K562 (cell line): ENCODE data around the gene SEMA5A. TPM values are rescaled to one million over a fixed set of nuclear protein-coding genes. Genes with fewer than 3 reads are reported as not detected.

Experiments
- ATAC-seq: fragments of 200-7000 bp; cut with Tn5 transposase; 3 replicates; pipeline ENCODE4 v1.9.1; 2020; ENCODE audit warnings: moderate library complexity
- BruUV-seq: library from RNA; stranded (reverse); fragments of 400-500 nt; replicated peaks from 2 replicates; lab custom pipeline; 2021; lab: Mats Ljungman, UMichigan
- CTCF ChIA-PET: fragments of 300-600 bp; formaldehyde crosslinking; extraction: SDS; loops from one replicate; lab custom pipeline; 2021; ENCODE audit warnings: low intra/inter-chr PET ratio; lab: Yijun Ruan, JAX
- POLR2A ChIA-PET: fragments of 300-600, 350-650 bp; sonication (Branson Sonifier 250); formaldehyde crosslinking; extraction: SDS; loops from one replicate; lab custom pipeline; 2021; ENCODE audit warnings: antibody characterized with exemption, inconsistent platforms; lab: Yijun Ruan, JAX
- DNase-seq, 4 experiments: peaks; one replicate each; pipeline versions ENCODE4 v3.0.0 to v3.0.0-alpha.2; 2011 to 2018; ENCODE audit warnings: low spot score in 3 of 4, mixed read lengths in 3 of 4; ENCODE audit errors: extremely low read depth in 1 of 4
- FAIRE-seq: peaks from 2 replicates; lab custom pipeline; 2011; peaks lifted over from hg19 to GRCh38; lab: Jason Lieb, UNC
- H2AFZ ChIP-seq: 2 replicates; pipeline ENCODE4 v1.6.0; 2011; ENCODE audit warnings: low read depth, low read length, control low read depth, inconsistent platforms
- H3K27ac ChIP-seq: fragments of 200-600 bp; 3 replicates; pipeline ENCODE4 v1.8.0; 2011; ENCODE audit warnings: low read depth, mild to moderate bottlenecking, control low read depth, inconsistent platforms, low read length, moderate library complexity, mixed read lengths; ENCODE audit errors: extremely low read depth
- H3K27me3 ChIP-seq, 2 experiments: fragments of 300-600 bp in 1 of 2; 2 replicates in 1 of 2; 3 replicates in 1 of 2; pipeline versions ENCODE4 v1.6.0 to v1.8.0; 2011; ENCODE audit warnings: inconsistent platforms in 2 of 2, low read length in 2 of 2, mild to moderate bottlenecking in 1 of 2, mixed read lengths in 1 of 2, moderate library complexity in 1 of 2; ENCODE audit not compliant: control insufficient read depth in 2 of 2, insufficient read depth in 2 of 2
- H3K36me3 ChIP-seq: fragments of 300-600 bp; 3 replicates; pipeline ENCODE4 v1.8.0; 2011; ENCODE audit warnings: mild to moderate bottlenecking, low read length, inconsistent platforms; ENCODE audit not compliant: control insufficient read depth, insufficient read depth
- H3K4me1 ChIP-seq, 2 experiments: fragments of 200-600 bp in 1 of 2; replicated peaks in 1 of 2; 2 replicates in 1 of 2; 3 replicates in 1 of 2; pipeline versions ENCODE4 v1.5.1 to v1.8.0; 2011; ENCODE audit warnings: inconsistent platforms in 2 of 2, low read length in 2 of 2, mild to moderate bottlenecking in 1 of 2, mixed read lengths in 1 of 2, moderate library complexity in 1 of 2; ENCODE audit not compliant: control insufficient read depth in 2 of 2, insufficient read depth in 2 of 2
- H3K4me2 ChIP-seq: 2 replicates; pipeline ENCODE4 v1.6.1; 2011; ENCODE audit warnings: low read length, control low read depth, inconsistent platforms, mixed read lengths; ENCODE audit not compliant: insufficient read depth
- H3K4me3 ChIP-seq: fragments of 200-600 bp; sonication (generic), shearing (Covaris generic); 2 replicates; pipeline ENCODE4 v1.5.1; 2016; ENCODE audit warnings: control low read depth, inconsistent platforms
- H3K79me2 ChIP-seq: fragments of 200-600 bp; 3 replicates; pipeline ENCODE4 v1.8.0; 2011; ENCODE audit warnings: low read length, inconsistent platforms; ENCODE audit not compliant: control insufficient read depth, insufficient read depth
- H3K9ac ChIP-seq, 2 experiments: 2 replicates each; pipeline versions ENCODE4 v1.6.0 to v1.6.1; 2011; ENCODE audit warnings: low read depth in 2 of 2, low read length in 2 of 2, control low read depth in 1 of 2, inconsistent platforms in 1 of 2, mild to moderate bottlenecking in 1 of 2, mixed read lengths in 1 of 2; ENCODE audit not compliant: insufficient read depth in 1 of 2
- H3K9me1 ChIP-seq: one replicate; pipeline ENCODE4 v1.6.0; 2011; ENCODE audit warnings: inconsistent platforms, mild to moderate bottlenecking, low read length, moderate library complexity; ENCODE audit not compliant: control insufficient read depth, insufficient read depth
- H3K9me3 ChIP-seq: replicated peaks from 2 replicates; pipeline ENCODE4 v1.5.1; 2011; ENCODE audit warnings: low read depth, low read length, inconsistent platforms; ENCODE audit not compliant: control insufficient read depth, insufficient read depth
- H4K20me1 ChIP-seq: replicated peaks from 2 replicates; pipeline ENCODE4 v1.6.1; 2011; ENCODE audit warnings: low read length, inconsistent platforms, mixed read lengths; ENCODE audit not compliant: control insufficient read depth, insufficient read depth
- AFF4 ChIP-seq: sonication (generic); formaldehyde crosslinking; IDR thresholded peaks from 2 replicates; pipeline ENCODE4 v1.8.0; 2023; ENCODE audit warnings: mild to moderate bottlenecking, missing genetic modification reagents
- BCL6 ChIP-seq: fragments of 250-450 bp; sonication (Bioruptor Pico); IDR thresholded peaks from 2 replicates; pipeline ENCODE4 v1.4.0; 2020
- BRD4 ChIP-seq: fragments of 200-600 bp; sonication (generic); IDR thresholded peaks from 2 replicates; pipeline ENCODE4 v1.6.1; 2017; ENCODE audit warnings: inconsistent platforms
- CHAMP1 ChIP-seq: fragments of 450-650 bp; IDR thresholded peaks from 2 replicates; pipeline ENCODE4 v1.6.1; 2016; ENCODE audit warnings: mild to moderate bottlenecking
- ETS2 ChIP-seq: IDR thresholded peaks from 2 replicates; pipeline ENCODE4 v1.6.1; 2016; ENCODE audit warnings: borderline replicate concordance, missing genetic modification characterization, mild to moderate bottlenecking, moderate library complexity, missing compliant biosample characterization; ENCODE audit not compliant: poor library complexity, severe bottlenecking
- PRPF4 ChIP-seq: fragments of 200-400 bp; formaldehyde crosslinking; IDR thresholded peaks from one replicate; pipeline ENCODE4 v1.6.1; 2017; ENCODE audit warnings: low read length, low read depth, mild to moderate bottlenecking; ENCODE audit not compliant: insufficient read depth, poor library complexity, severe bottlenecking
- SETDB1 ChIP-seq: IDR thresholded peaks from one replicate; pipeline ENCODE4 v1.6.1; 2012; ENCODE audit warnings: low read length, control low read depth, inconsistent platforms
- THAP7 ChIP-seq: fragments of 250-450 bp; sonication (Bioruptor Pico); IDR thresholded peaks from 2 replicates; pipeline ENCODE4 v1.5.0; 2021
- THRA ChIP-seq: fragments of 450-650 bp; IDR thresholded peaks from 2 replicates; pipeline ENCODE4 v1.6.1; 2017; ENCODE audit warnings: mild to moderate bottlenecking, moderate library complexity
- ZNF217 ChIP-seq: sonication (generic); formaldehyde crosslinking; IDR thresholded peaks from 2 replicates; pipeline ENCODE4 v1.8.0; 2022; ENCODE audit warnings: mild to moderate bottlenecking, missing genetic modification reagents
- whole genome bisulfite sequencing: fragments of 100-300 bp; shearing (Covaris generic); methylation state at CpG from one replicate; pipeline ENCODE4 v1.1.6; 2016; ENCODE audit warnings: low coverage, mixed read lengths; ENCODE audit not compliant: insufficient coverage; ENCODE audit errors: missing lambda C conversion rate; 5-methylcytosine and 5-hydroxymethylcytosine counted together
- in situ Hi-C: fragments of 300-500 bp; cut with MboI; formaldehyde crosslinking; loops from 4 replicates; pipeline ENCODE4 v1.15.0; 2018; ENCODE audit warnings: inconsistent platforms, mixed read lengths
- intact Hi-C: fragments of 100-400 bp; cut with micrococcal nuclease; formaldehyde crosslinking; loops from 2 replicates; pipeline ENCODE4 v1.14.2; 2022
- polyA plus RNA-seq, 8 experiments: library from polyadenylated mRNA; depleted of rRNA in 4 of 8; stranded (reverse) in 5 of 8; unstranded in 3 of 8; fragments of >200 nt; fragmentation: Nextera tagmentation in 2 of 8; fragmentation: Illumina TruSeq in 1 of 8; extraction: Ambion mirVana in 2 of 8; extraction: Trizol in 1 of 8; gene quantifications; 2 replicates each; pipeline versions ENCODE4 v1.2.1 to v1.2.3, GENCODE V29; 2011 to 2014; ENCODE audit warnings: inconsistent platforms in 1 of 8, missing spikeins in 1 of 8
- total RNA-seq, 7 experiments: library from RNA; depleted of rRNA in 6 of 7; stranded (reverse); fragments of >200 nt in 6 of 7; fragmentation: Illumina TruSeq in 2 of 7; extraction: Trizol in 2 of 7; gene quantifications; 2 replicates each; pipeline versions ENCODE4 v1.2.1 to v1.2.3, GENCODE V29; 2011 to 2021; ENCODE audit warnings: low replicate concordance in 1 of 7

SEMA5A gene
- total and polyA plus RNA-seq, 9 of the 15 experiments (the other 6 are each of a cell fraction or from before 2014, with no cell fraction given), result 0.02 TPM; not detected in 8

- H3K4me3 ChIP-seq, result no peak overlapping the region
- H3K9ac ChIP-seq, result no peak overlapping the region
- POLR2A ChIA-PET, result no interaction called here
- intact Hi-C loops, result no loop called here
- TF ChIP-seq ETS2 (no peak), SETDB1 (no peak), ZNF217 (CRISPR knock-in tag) (no peak), THAP7 (CRISPR knock-in tag) (no peak), CHAMP1 (no peak), THRA (no peak), AFF4 (CRISPR knock-in tag) (no peak), PRPF4 (no peak), BCL6 (CRISPR knock-in tag) (no peak), BRD4 (no peak)
- DNase-seq (no peak), FAIRE-seq (no peak), ATAC-seq (no peak)
- H3K4me1 ChIP-seq, result no peaks in the 10 kb centered on the region
- H3K9me1 ChIP-seq, result no peaks in the 10 kb centered on the region
- CTCF ChIA-PET, result no interaction called here
- WGBS, result 2% methylated on average over 4 of the region's 4 CpGs
- H3K36me3 ChIP-seq, result no peaks in the 10 kb centered on the region
- no peaks in the 10 kb centered on the region for H3K79me2 ChIP-seq
- H2AFZ ChIP-seq, result no peak overlapping the region
- H3K27ac ChIP-seq, result no peak overlapping the region
- in situ Hi-C loops, result no loop called here
- no peaks in the 10 kb centered on the region for H4K20me1 ChIP-seq
- no peak overlapping the region for H3K4me2 ChIP-seq
- no TSS peak for BruUV-seq
- no peaks in the 10 kb centered on the region for H3K9me3 ChIP-seq
- H3K27me3 ChIP-seq, result no peaks in the 10 kb centered on the region
These were observed 45.7 kb downstream of the SEMA5A start for GRCh38 chr5:9500193-9500592.
